GM12878 (cell line): ENCODE measurements around the gene RBBP6. TPM values are rescaled to one million over a fixed set of nuclear protein-coding genes. Genes with fewer than 3 reads are reported as not detected.

Source experiments
- HDAC6 ChIP-seq: fragments of 200-600 bp; sonication (generic); IDR thresholded peaks from one replicate; pipeline ENCODE4 v1.8.0; 2017; ENCODE audit warnings: antibody characterized with exemption; ENCODE audit not compliant: unreplicated experiment
- PAX8 ChIP-seq: fragments of 450-650 bp; IDR thresholded peaks from 2 replicates; pipeline ENCODE4 v1.6.1; 2017; ENCODE audit warnings: mild to moderate bottlenecking, moderate library complexity
- SIN3A ChIP-seq: IDR thresholded peaks from 2 replicates; pipeline ENCODE4 v1.6.1; 2012; ENCODE audit warnings: low read depth, low read length, improper control_type of control experiment
- SMC3 ChIP-seq: IDR thresholded peaks from 2 replicates; pipeline ENCODE4 v1.6.1; 2011; ENCODE audit warnings: low read length, improper control_type of control experiment, borderline replicate concordance
- WRNIP1 ChIP-seq: IDR thresholded peaks from 2 replicates; pipeline ENCODE4 v1.6.1; 2011; ENCODE audit warnings: low read depth, low read length, improper control_type of control experiment, borderline replicate concordance
- polyA plus RNA-seq, 11 experiments: library from polyadenylated mRNA; depleted of rRNA in 4 of 11; unstranded in 6 of 11; stranded (reverse) in 5 of 11; fragments of >200 nt; fragmentation: Nextera tagmentation in 4 of 11; fragmentation: Illumina TruSeq in 1 of 11; extraction: Ambion mirVana in 4 of 11; extraction: Trizol in 1 of 11; gene quantifications; 1 replicate in 1 of 11; 2 replicates in 10 of 11; pipeline versions ENCODE4 v1.2.1 to v1.2.3, GENCODE V29; 2011 to 2016; ENCODE audit warnings: inconsistent platforms in 2 of 11, missing spikeins in 2 of 11, low read depth in 1 of 11
- total RNA-seq, 4 experiments: library from RNA; depleted of rRNA in 3 of 4; stranded (reverse); fragments of >200 nt in 3 of 4; fragmentation: Illumina TruSeq in 1 of 4; extraction: Trizol in 1 of 4; gene quantifications; 2 replicates each; pipeline versions ENCODE4 v1.2.1 to v1.2.3, GENCODE V29; 2013 to 2021
- TF ChIP-seq, protein P1 (sequence below): fragments of 450-650 bp; formaldehyde crosslinking; IDR thresholded peaks from 2 replicates; pipeline ENCODE4 v1.4.0; 2020; ENCODE audit warnings: mild to moderate bottlenecking, moderate library complexity
- TF ChIP-seq, protein P2 (sequence below): fragments of 450-650 bp; IDR thresholded peaks from 2 replicates; pipeline ENCODE4 v1.6.1; 2016; ENCODE audit warnings: mild to moderate bottlenecking

Gene RBBP6
- total and polyA plus RNA-seq, 10 of the 15 experiments (the other 5 are each of a cell fraction or from before 2014, with no cell fraction given): 16.9 to 80.2 (median 36.5) TPM

DNA sequence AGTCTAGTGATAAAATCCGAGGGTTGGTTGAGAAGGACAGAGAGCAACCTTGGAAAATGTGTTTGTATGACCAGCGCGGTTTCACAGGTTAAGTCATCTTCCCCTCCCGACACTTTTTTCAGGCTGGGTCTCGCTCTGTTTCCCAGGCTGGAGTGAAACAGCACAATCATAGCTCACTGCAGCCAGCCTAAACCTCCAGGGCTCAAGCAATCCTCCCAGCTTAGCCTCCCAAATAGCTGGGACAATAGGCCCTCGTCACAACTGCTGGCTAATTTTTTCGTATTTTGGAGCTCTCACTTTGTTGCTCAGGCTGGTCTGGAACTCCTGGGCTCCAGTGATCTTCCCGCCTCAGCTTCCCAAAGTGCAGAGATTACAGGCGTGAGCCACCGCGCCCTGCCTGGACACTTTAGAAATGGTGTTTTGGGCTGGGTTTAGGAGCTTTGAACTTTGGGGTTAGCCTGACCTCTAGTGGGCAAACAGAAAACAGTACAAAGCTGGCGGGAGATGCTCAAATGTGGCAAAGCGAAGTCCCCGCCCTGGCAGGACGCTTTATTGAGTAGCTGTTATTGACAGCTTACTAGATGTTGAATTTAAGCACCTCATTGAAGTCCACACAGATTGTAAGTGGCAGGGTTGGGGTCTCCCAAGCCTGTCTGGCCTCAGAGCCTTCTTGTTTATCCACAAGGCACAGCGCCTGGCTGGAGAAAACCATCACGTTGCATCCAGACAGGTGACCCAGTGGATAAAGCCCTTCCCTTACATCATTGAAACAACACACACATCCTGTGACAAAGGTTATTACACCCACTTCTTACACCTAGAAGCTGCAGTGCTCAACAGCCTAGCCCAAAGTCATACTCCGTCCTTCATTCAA is 34.7 kb upstream of the RBBP6 start (continued):
- TF ChIP-seq HDAC6 (no peak), SIN3A (no peak), WRNIP1 (no peak), SMC3 (peak; percentile 62; the same call in 1 of the 2 replicates), PAX8 (no peak)
- TF ChIP-seq, protein P1, sequence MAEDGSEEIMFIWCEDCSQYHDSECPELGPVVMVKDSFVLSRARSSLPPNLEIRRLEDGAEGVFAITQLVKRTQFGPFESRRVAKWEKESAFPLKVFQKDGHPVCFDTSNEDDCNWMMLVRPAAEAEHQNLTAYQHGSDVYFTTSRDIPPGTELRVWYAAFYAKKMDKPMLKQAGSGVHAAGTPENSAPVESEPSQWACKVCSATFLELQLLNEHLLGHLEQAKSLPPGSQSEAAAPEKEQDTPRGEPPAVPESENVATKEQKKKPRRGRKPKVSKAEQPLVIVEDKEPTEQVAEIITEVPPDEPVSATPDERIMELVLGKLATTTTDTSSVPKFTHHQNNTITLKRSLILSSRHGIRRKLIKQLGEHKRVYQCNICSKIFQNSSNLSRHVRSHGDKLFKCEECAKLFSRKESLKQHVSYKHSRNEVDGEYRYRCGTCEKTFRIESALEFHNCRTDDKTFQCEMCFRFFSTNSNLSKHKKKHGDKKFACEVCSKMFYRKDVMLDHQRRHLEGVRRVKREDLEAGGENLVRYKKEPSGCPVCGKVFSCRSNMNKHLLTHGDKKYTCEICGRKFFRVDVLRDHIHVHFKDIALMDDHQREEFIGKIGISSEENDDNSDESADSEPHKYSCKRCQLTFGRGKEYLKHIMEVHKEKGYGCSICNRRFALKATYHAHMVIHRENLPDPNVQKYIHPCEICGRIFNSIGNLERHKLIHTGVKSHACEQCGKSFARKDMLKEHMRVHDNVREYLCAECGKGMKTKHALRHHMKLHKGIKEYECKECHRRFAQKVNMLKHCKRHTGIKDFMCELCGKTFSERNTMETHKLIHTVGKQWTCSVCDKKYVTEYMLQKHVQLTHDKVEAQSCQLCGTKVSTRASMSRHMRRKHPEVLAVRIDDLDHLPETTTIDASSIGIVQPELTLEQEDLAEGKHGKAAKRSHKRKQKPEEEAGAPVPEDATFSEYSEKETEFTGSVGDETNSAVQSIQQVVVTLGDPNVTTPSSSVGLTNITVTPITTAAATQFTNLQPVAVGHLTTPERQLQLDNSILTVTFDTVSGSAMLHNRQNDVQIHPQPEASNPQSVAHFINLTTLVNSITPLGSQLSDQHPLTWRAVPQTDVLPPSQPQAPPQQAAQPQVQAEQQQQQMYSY (CRISPR knock-in tag): no peak
- TF ChIP-seq, protein P2, sequence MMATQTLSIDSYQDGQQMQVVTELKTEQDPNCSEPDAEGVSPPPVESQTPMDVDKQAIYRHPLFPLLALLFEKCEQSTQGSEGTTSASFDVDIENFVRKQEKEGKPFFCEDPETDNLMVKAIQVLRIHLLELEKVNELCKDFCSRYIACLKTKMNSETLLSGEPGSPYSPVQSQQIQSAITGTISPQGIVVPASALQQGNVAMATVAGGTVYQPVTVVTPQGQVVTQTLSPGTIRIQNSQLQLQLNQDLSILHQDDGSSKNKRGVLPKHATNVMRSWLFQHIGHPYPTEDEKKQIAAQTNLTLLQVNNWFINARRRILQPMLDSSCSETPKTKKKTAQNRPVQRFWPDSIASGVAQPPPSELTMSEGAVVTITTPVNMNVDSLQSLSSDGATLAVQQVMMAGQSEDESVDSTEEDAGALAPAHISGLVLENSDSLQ: 0 out of 2 replicates have a peak, but pooled peaks have one; percentile 10
